ENCODE measurements around the gene EXOC6.

GRCh38 chr10:92907280-92907679, 59.0 kb downstream of the EXOC6 start:
- no peak for TF ChIP-seq EP300 (IDR thresholded peaks at IDR 0.05)
- TF ChIP-seq CTCF (IDR thresholded peaks at IDR 0.05) = no peak
